Bronchus fibroblast of lung (primary cell): Measurements from ENCODE around the gene TMEM140. TPM values are rescaled to one million over a fixed set of nuclear protein-coding genes. Genes with fewer than 3 reads are reported as not detected.

Experiments
- total RNA-seq: library from RNA; depleted of rRNA; stranded (reverse); fragments of >200 nt; gene quantifications from 2 replicates; pipeline ENCODE4 v1.2.3, GENCODE V29; 2015

The TMEM140 gene
- 0.59 and 0.67 TPM in 2 replicates for total RNA-seq

GRCh38 chr7:135147899-135148721, at the start of gene TMEM140:
Gene TMEM140, plus strand, starts transcription at chr7:135148072. Its CDS starts 16,370 bp downstream, at chr7:135164442.

GRCh38 chr7:135170274-135170997, 22.6 kb downstream of the TMEM140 start, which contains the start of gene CYREN:
Gene CYREN, minus strand, starts transcription at chr7:135170707. Its CDS starts 1,785 bp downstream, at chr7:135168922.

DNA sequence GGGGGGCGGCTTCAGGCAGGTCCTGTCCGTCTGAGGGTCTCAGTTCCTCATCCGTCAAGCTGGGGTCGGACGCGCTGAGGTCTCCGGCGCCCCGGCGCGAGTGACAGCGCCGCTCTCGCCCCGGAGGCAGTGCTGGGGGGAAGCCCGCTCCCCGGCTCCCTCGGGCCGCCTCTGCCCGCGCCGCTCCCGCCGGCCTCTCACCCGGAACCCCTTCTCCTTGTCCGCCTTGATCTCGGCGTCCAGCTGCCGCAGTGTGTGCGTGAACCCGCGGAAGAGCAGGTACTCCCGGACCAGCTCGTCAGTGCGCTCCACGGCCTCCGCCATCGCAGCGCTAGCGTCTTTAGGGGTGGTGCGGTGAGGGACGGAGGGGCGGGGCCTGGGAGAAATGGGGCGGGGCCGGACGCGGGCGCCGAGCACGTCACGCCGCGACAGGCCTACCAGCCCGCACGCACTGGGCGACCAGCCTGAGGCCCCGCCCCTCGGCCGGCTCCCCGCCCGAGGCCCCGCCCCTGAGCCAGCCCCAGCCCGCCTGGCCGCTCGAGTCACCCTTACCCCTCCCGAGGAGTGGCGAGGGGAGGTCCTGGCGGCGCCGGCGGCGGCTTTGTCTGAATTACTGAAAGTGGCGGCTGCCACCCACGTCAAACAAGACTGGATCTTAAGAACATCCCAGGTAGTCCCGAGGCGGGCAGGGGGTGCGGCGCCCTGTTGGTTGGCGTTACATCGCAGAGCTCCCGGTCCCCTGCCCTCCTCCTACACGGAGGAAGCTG, 63.5 kb downstream of the TMEM140 start, which contains the start of gene WDR91:
WDR91 (minus strand) TSS at position 348 of the 767 bp plus-strand sequence; CDS start at position 324, 24 bp downstream.

Other genes starting within 250 kb of the TMEM140 start
- 0.15 and 0.17 TPM in 2 replicates for gene AGBL3, start 161.6 kb upstream of the TMEM140 start, total RNA-seq
- gene CYREN, start 22.6 kb downstream of the TMEM140 start, total RNA-seq = 37.3 and 42.9 TPM in 2 replicates
- gene WDR91, start 63.5 kb downstream of the TMEM140 start, total RNA-seq = 19.8 and 22.1 TPM in 2 replicates
- gene STRA8, start 85.8 kb downstream of the TMEM140 start, total RNA-seq = not detected in 2 replicates